T-cell (primary cell): ENCODE data around the gene ZFYVE26. TPM values are rescaled to one million over a fixed set of nuclear protein-coding genes. Genes with fewer than 3 reads are reported as not detected.
"Not testable (repeated sequence)": the region's sequence is repeated elsewhere in the genome, so short reads cannot be mapped to it uniquely, and the experiment has no call there.

Source experiments
- ATAC-seq, 4 experiments: fragments of 200-7000 bp in 3 of 4; fragments of 150-1000 bp in 1 of 4; cut with Tn5 transposase; replicated peaks in 1 of 4; 1 replicate in 3 of 4; 2 replicates in 1 of 4; pipeline ENCODE4 v1.10.0; 2021; ENCODE audit warnings: moderate library complexity in 3 of 4, mild to moderate bottlenecking in 2 of 4, moderate number of reproducible peaks in 1 of 4
- CTCF ChIA-PET, 2 donors: fragments of 300-600 bp; sonication (Branson Sonifier 250); formaldehyde crosslinking; loops; one replicate each; lab custom pipeline; 2022; ENCODE audit warnings: antibody characterized with exemption in 2 of 2; lab: Charles Lee
- POLR2A ChIA-PET, 2 donors: fragments of 300-600 bp; sonication (Branson Sonifier 250); formaldehyde crosslinking; loops; one replicate each; lab custom pipeline; 2022; ENCODE audit warnings: antibody characterized with exemption in 2 of 2; lab: Charles Lee
- DNase-seq, 35 experiments: peaks; one replicate each; pipeline versions ENCODE4 v3.0.0 to v3.0.0-alpha.2; 2013 to 2023
- H3K27ac ChIP-seq: one replicate; pipeline ENCODE4 v1.5.1; 2013; ENCODE audit warnings: low read length
- H3K27me3 ChIP-seq, 2 experiments: replicated peaks in 1 of 2; 1 replicate in 1 of 2; 2 replicates in 1 of 2; pipeline versions ENCODE4 v1.6.1 to v1.7.0; 2013; ENCODE audit warnings: low read length in 1 of 2, mixed read lengths in 1 of 2; ENCODE audit not compliant: control insufficient read depth in 2 of 2, insufficient read depth in 2 of 2; ENCODE audit errors: extremely low read depth in 1 of 2
- H3K36me3 ChIP-seq, 2 donors: 1 replicate in 1 of 2; 2 replicates in 1 of 2; pipeline versions ENCODE4 v1.6.1 to v1.7.0; 2013; ENCODE audit warnings: low read length in 1 of 2; ENCODE audit not compliant: control insufficient read depth in 2 of 2, insufficient read depth in 1 of 2; ENCODE audit errors: extremely low read depth in 1 of 2
- H3K4me1 ChIP-seq, 2 experiments: 1 replicate in 1 of 2; 2 replicates in 1 of 2; pipeline versions ENCODE4 v1.6.1 to v1.7.0; 2013; ENCODE audit warnings: low read length in 2 of 2, mixed read lengths in 1 of 2; ENCODE audit not compliant: insufficient read depth in 2 of 2, control insufficient read depth in 1 of 2; ENCODE audit errors: extremely low read depth in 1 of 2
- H3K4me3 ChIP-seq, 2 donors: 1 replicate in 1 of 2; 2 replicates in 1 of 2; pipeline versions ENCODE4 v1.5.1 to v1.7.0; 2013; ENCODE audit warnings: mild to moderate bottlenecking in 2 of 2, low read length in 1 of 2, moderate library complexity in 1 of 2; ENCODE audit not compliant: control insufficient read depth in 1 of 2; ENCODE audit errors: extremely low read depth in 1 of 2
- H3K9me3 ChIP-seq: 2 replicates; pipeline ENCODE4 v1.7.0; 2013
- H3K27ac Mint-ChIP-seq, 2 donors: one replicate each; pipeline ENCODE4 v1.8.0; 2020 to 2021; ENCODE audit warnings: mild to moderate bottlenecking in 2 of 2, mixed read lengths in 2 of 2
- H3K27me3 Mint-ChIP-seq, 2 donors: one replicate each; pipeline ENCODE4 v1.8.0; 2021 to 2022; ENCODE audit warnings: mixed read lengths in 2 of 2
- H3K36me3 Mint-ChIP-seq: one replicate; pipeline ENCODE4 v1.8.0; 2021; ENCODE audit warnings: mixed read lengths
- H3K4me1 Mint-ChIP-seq, 3 donors: one replicate each; pipeline ENCODE4 v1.8.0; 2020 to 2022; ENCODE audit warnings: mixed read lengths in 3 of 3, mild to moderate bottlenecking in 1 of 3
- H3K4me3 Mint-ChIP-seq, 3 donors: one replicate each; pipeline ENCODE4 v1.8.0; 2020 to 2022; ENCODE audit warnings: mild to moderate bottlenecking in 3 of 3, mixed read lengths in 3 of 3, moderate library complexity in 3 of 3
- H3K9me3 Mint-ChIP-seq, 3 donors: one replicate each; pipeline ENCODE4 v1.8.0; 2020 to 2022; ENCODE audit warnings: mixed read lengths in 3 of 3
- WGBS: methylation state at CpG from one replicate; pipeline ENCODE4 v1.1.5; 2013; ENCODE audit warnings: missing lambda C conversion rate; ENCODE audit not compliant: insufficient coverage; 5-methylcytosine and 5-hydroxymethylcytosine counted together
- total RNA-seq, 35 experiments: library from RNA in 6 of 35; stranded (reverse) in 6 of 35; fragments of 120-200 nt in 1 of 35; gene quantifications; one replicate each; pipeline versions ENCODE4 v1.2.1 to v1.2.4 and lab custom pipeline; 2013 to 2026

ZFYVE26 gene
- total RNA-seq, 5 donors from 2014 or later (not counting 1 experiment from before 2014, with no cell fraction given): 26.0 to 37.6 (median 32.5) TPM

GRCh38 chr14:67818476-67818875, 2.1 kb upstream of the ZFYVE26 start:
- H3K27me3 Mint-ChIP-seq, CTCF ChIA-PET, H3K36me3 ChIP-seq, DNase-seq, H3K9me3 ChIP-seq, H3K27ac ChIP-seq, ATAC-seq, H3K27me3 ChIP-seq, H3K9me3 Mint-ChIP-seq, H3K36me3 Mint-ChIP-seq, H3K4me3 ChIP-seq: not testable (repeated sequence)
- Mint-ChIP-seq H3K4me3 (peak overlapping the region; percentile 94 to 96 (median 94)), H3K4me1 (peaks cover 42 to 59% (median 52%) of the 10 kb centered on the region in 3 donors), H3K27ac (peak overlapping the region in 1 of 2 donors; percentile 71)
- WGBS: 100% methylated on average over 4 of the region's 6 CpGs
- POLR2A ChIA-PET: interaction anchor here in 1 of 2 donors (0.7 kb wide), 1 partner anchor 1335 kb away, joined by 4 read pairs; no protein-coding TSS in a partner anchor
- peaks cover 22 to 30% of the 10 kb centered on the region in 2 experiments for H3K4me1 ChIP-seq

GRCh38 chr14:67817750-67818438, 1.5 kb upstream of the ZFYVE26 start:
- Histone ChIP-seq H3K4me1 (peaks cover 22 to 30% of the 10 kb centered on the region in 2 experiments), H3K27me3 (no peaks in the 10 kb centered on the region), H3K36me3 (peaks cover 0 to under 1% of the 10 kb centered on the region in 2 donors), H3K27ac (no peak overlapping the region), H3K9me3 (no peaks in the 10 kb centered on the region), H3K4me3 (no peak overlapping the region)
- CTCF ChIA-PET: interaction anchor here in 1 of 2 donors (0.5 kb wide), 1 partner anchor 830 kb away, joined by 3 read pairs; no protein-coding TSS in a partner anchor
- ATAC-seq (no peak), DNase-seq (no peak)
- POLR2A ChIA-PET: interaction anchor here (0.5 to 0.7 kb wide), 3 partner anchors 199 to 1336 kb away, joined by 3 to 5 read pairs (median 4); no protein-coding TSS in a partner anchor
- peaks cover 6% of the 10 kb centered on the region for H3K36me3 Mint-ChIP-seq
- WGBS: 99% methylated on average over 11 of the region's 14 CpGs
- peaks cover 42 to 62% (median 54%) of the 10 kb centered on the region in 3 donors for H3K4me1 Mint-ChIP-seq
- H3K4me3 Mint-ChIP-seq: peak overlapping the region; percentile 94 to 96 (median 94)
- H3K27ac Mint-ChIP-seq: no peak overlapping the region
- no peaks in the 10 kb centered on the region for H3K9me3 Mint-ChIP-seq
- no peaks in the 10 kb centered on the region for H3K27me3 Mint-ChIP-seq

- POLR2A ChIA-PET: interaction anchor here in 1 of 2 donors (0.9 kb wide), 1 partner anchor 470 kb away, joined by 5 read pairs; no protein-coding TSS in a partner anchor
- peak overlapping the region; percentile 59 to 86 for H3K4me3 ChIP-seq
- peak in 1 of 35 experiments; percentile 31 for DNase-seq
Measured at GRCh38 chr14:67815573-67816225, 691 bp downstream of the ZFYVE26 start.

GRCh38 chr14:67814821-67815220, 1.6 kb downstream of the ZFYVE26 start:
- H3K4me3 Mint-ChIP-seq: peak overlapping the region; percentile 90 to 96 (median 95)
- H3K27ac ChIP-seq: no peak overlapping the region
- peaks cover 0 to 18% of the 10 kb centered on the region in 2 donors for H3K36me3 ChIP-seq
- no peaks in the 10 kb centered on the region for H3K27me3 ChIP-seq
- H3K9me3 ChIP-seq: no peaks in the 10 kb centered on the region
- CTCF ChIA-PET: interaction anchor here in 1 of 2 donors (0.9 kb wide), 1 partner anchor 1786 kb away, joined by 3 read pairs; no protein-coding TSS in a partner anchor
- peaks cover 33 to 52% (median 46%) of the 10 kb centered on the region in 3 donors for H3K4me1 Mint-ChIP-seq
- no peak for ATAC-seq
- H3K36me3 Mint-ChIP-seq: peaks cover 19% of the 10 kb centered on the region
- H3K4me1 ChIP-seq: peaks cover 14 to 23% of the 10 kb centered on the region in 2 experiments
- DNase-seq: no peak
- H3K27me3 Mint-ChIP-seq: no peaks in the 10 kb centered on the region
- no CpG with 5 or more reads among the region's 2 CpGs for WGBS
- POLR2A ChIA-PET: no interaction called here
- no peak overlapping the region for H3K4me3 ChIP-seq
- H3K27ac Mint-ChIP-seq: peak overlapping the region in 1 of 2 donors; percentile 48
- H3K9me3 Mint-ChIP-seq: no peaks in the 10 kb centered on the region

More at GRCh38 chr14:67815573-67816225, 691 bp downstream of the ZFYVE26 start:
- H3K27me3 ChIP-seq: no peaks in the 10 kb centered on the region
- whole genome bisulfite sequencing: 31% methylated on average over 7 of the region's 14 CpGs
- H3K4me3 Mint-ChIP-seq: peak overlapping the region; percentile 90 to 96 (median 95)
- H3K4me1 ChIP-seq: peaks cover 18 to 30% of the 10 kb centered on the region in 2 experiments
- H3K9me3 ChIP-seq: no peaks in the 10 kb centered on the region
- H3K36me3 Mint-ChIP-seq: peaks cover 13% of the 10 kb centered on the region
- no peak overlapping the region for H3K27ac ChIP-seq
- CTCF ChIA-PET: interaction anchor here in 1 of 2 donors (0.8 to 1.5 kb wide), 3 partner anchors 456 to 1000 kb away, joined by 3 to 5 read pairs (median 3); partner anchors contain the start of gene ATP6V1D
- H3K9me3 Mint-ChIP-seq: no peaks in the 10 kb centered on the region
- peaks cover 39 to 58% (median 51%) of the 10 kb centered on the region in 3 donors for H3K4me1 Mint-ChIP-seq
- peaks cover 0 to 13% of the 10 kb centered on the region in 2 donors for H3K36me3 ChIP-seq
- H3K27me3 Mint-ChIP-seq: no peaks in the 10 kb centered on the region
- H3K27ac Mint-ChIP-seq: peak overlapping the region; percentile 87 to 98
- ATAC-seq: no peak

- no peak overlapping the region for H3K4me3 Mint-ChIP-seq
- H3K4me3 ChIP-seq: no peak overlapping the region
- no peak overlapping the region for H3K27ac ChIP-seq
- ATAC-seq: no peak
- DNase-seq: no peak
- no peaks in the 10 kb centered on the region for H3K27me3 ChIP-seq
- ChIA-PET POLR2A (interaction anchor here in 1 of 2 donors (0.6 kb wide), 1 partner anchor 1250 kb away, joined by 3 read pairs; no protein-coding TSS in a partner anchor), CTCF (interaction anchor here in 1 of 2 donors (0.6 kb wide), 1 partner anchor 1687 kb away, joined by 3 read pairs; no protein-coding TSS in a partner anchor)
- H3K27me3 Mint-ChIP-seq: no peaks in the 10 kb centered on the region
- H3K27ac Mint-ChIP-seq: no peak overlapping the region
- H3K4me1 Mint-ChIP-seq: no peaks in the 10 kb centered on the region
- peaks cover 17 to 83% of the 10 kb centered on the region in 2 donors for H3K36me3 ChIP-seq
- no peaks in the 10 kb centered on the region for H3K9me3 Mint-ChIP-seq
- WGBS: 70% methylated on average over 2 of the region's 3 CpGs
- H3K9me3 ChIP-seq: no peaks in the 10 kb centered on the region
- H3K36me3 Mint-ChIP-seq: peaks cover 73% of the 10 kb centered on the region
- H3K4me1 ChIP-seq: no peaks in the 10 kb centered on the region
Measured at GRCh38 chr14:67806246-67806645, 10.1 kb downstream of the ZFYVE26 start.

GRCh38 chr14:67800743-67801142, 15.6 kb downstream of the ZFYVE26 start:
- Mint-ChIP-seq H3K4me1 (no peaks in the 10 kb centered on the region), H3K27ac (no peak overlapping the region), H3K36me3 (peaks cover 70% of the 10 kb centered on the region), H3K27me3 (no peaks in the 10 kb centered on the region), H3K9me3 (no peaks in the 10 kb centered on the region), H3K4me3 (no peak overlapping the region)
- H3K4me3 ChIP-seq: no peak overlapping the region
- ATAC-seq: no peak
- POLR2A ChIA-PET: no interaction called here
- no peaks in the 10 kb centered on the region for H3K27me3 ChIP-seq
- H3K9me3 ChIP-seq: no peaks in the 10 kb centered on the region
- no peak for DNase-seq
- no CpG with 5 or more reads among the region's 4 CpGs for WGBS
- CTCF ChIA-PET: no interaction called here
- H3K4me1 ChIP-seq: no peaks in the 10 kb centered on the region
- H3K36me3 ChIP-seq: peaks cover 21 to 87% of the 10 kb centered on the region in 2 donors
- H3K27ac ChIP-seq: no peak overlapping the region
